HCEC 1CT (cell line): ENCODE measurements around the gene TAS2R46.
"Not testable (repeated sequence)": the region's sequence is repeated elsewhere in the genome, so short reads cannot be mapped to it uniquely, and the experiment has no call there.

ENCODE experiments used
- DNase-seq: peaks from one replicate; pipeline ENCODE4 v3.0.0-alpha.2; 2017

Gene TAS2R46

GRCh38 chr12:11062194-11062593 lies at the start of gene TAS2R46:
Gene TAS2R46, minus strand, starts transcription at chr12:11062294. Its CDS starts 0 bp downstream, at chr12:11062294.
- not testable (repeated sequence) for DNase-seq

GRCh38 chr12:11111213-11111612 lies 49.1 kb upstream of the TAS2R46 start:
- not testable (repeated sequence) for DNase-seq

GRCh38 chr12:11108862-11109261 lies 46.8 kb upstream of the TAS2R46 start:
- DNase-seq: no peak

GRCh38 chr12:11107719-11108118 lies 45.6 kb upstream of the TAS2R46 start:
- DNase-seq: no peak

GRCh38 chr12:11106288-11106687 lies 44.2 kb upstream of the TAS2R46 start:
- no peak for DNase-seq

- no peak for DNase-seq
Measured at GRCh38 chr12:11105546-11105945, 43.5 kb upstream of the TAS2R46 start.

GRCh38 chr12:11094910-11095309 lies 32.8 kb upstream of the TAS2R46 start:
- DNase-seq: not testable (repeated sequence)

- no peak for DNase-seq
Measured at GRCh38 chr12:11092128-11092527, 30.0 kb upstream of the TAS2R46 start, which contains the start of gene TAS2R43. Gene TAS2R43, minus strand, starts transcription at chr12:11092313. Its CDS starts 84 bp downstream, at chr12:11092229.

GRCh38 chr12:11089246-11089645 lies 27.2 kb upstream of the TAS2R46 start:
- no peak for DNase-seq

- no peak for DNase-seq
Measured at GRCh38 chr12:11085419-11085818, 23.3 kb upstream of the TAS2R46 start.

- no peak for DNase-seq
Measured at GRCh38 chr12:11081987-11082386, 19.9 kb upstream of the TAS2R46 start.

GRCh38 chr12:11078246-11078645 lies 16.2 kb upstream of the TAS2R46 start:
- DNase-seq: no peak

- no peak for DNase-seq
Measured at GRCh38 chr12:11075642-11076041, 13.5 kb upstream of the TAS2R46 start.

GRCh38 chr12:11071414-11071813 lies 9.3 kb upstream of the TAS2R46 start:
- DNase-seq: no peak

GRCh38 chr12:11070999-11071398 lies 8.9 kb upstream of the TAS2R46 start:
- no peak for DNase-seq

GRCh38 chr12:11069854-11070365 lies 7.8 kb upstream of the TAS2R46 start:
- DNase-seq: no peak

- no peak for DNase-seq
Measured at GRCh38 chr12:11067514-11067913, 5.4 kb upstream of the TAS2R46 start.

GRCh38 chr12:11059784-11060183 lies 2.3 kb downstream of the TAS2R46 start:
- DNase-seq: no peak

GRCh38 chr12:11059041-11059440 lies 3.1 kb downstream of the TAS2R46 start:
- no peak for DNase-seq

- DNase-seq: no peak
Measured at GRCh38 chr12:11055306-11055705, 6.8 kb downstream of the TAS2R46 start.

GRCh38 chr12:11049806-11050531 lies 12.1 kb downstream of the TAS2R46 start:
- not testable (repeated sequence) for DNase-seq

GRCh38 chr12:11041366-11041765 lies 20.7 kb downstream of the TAS2R46 start:
- not testable (repeated sequence) for DNase-seq

- DNase-seq: no peak
Measured at GRCh38 chr12:11040162-11040561, 21.9 kb downstream of the TAS2R46 start.

- no peak for DNase-seq
Measured at GRCh38 chr12:11039171-11039570, 22.9 kb downstream of the TAS2R46 start.

- not testable (repeated sequence) for DNase-seq
Measured at GRCh38 chr12:11033959-11034358, 28.1 kb downstream of the TAS2R46 start.
